ENCODE measurements around the gene CCDC149.

The CCDC149 gene

DNA sequence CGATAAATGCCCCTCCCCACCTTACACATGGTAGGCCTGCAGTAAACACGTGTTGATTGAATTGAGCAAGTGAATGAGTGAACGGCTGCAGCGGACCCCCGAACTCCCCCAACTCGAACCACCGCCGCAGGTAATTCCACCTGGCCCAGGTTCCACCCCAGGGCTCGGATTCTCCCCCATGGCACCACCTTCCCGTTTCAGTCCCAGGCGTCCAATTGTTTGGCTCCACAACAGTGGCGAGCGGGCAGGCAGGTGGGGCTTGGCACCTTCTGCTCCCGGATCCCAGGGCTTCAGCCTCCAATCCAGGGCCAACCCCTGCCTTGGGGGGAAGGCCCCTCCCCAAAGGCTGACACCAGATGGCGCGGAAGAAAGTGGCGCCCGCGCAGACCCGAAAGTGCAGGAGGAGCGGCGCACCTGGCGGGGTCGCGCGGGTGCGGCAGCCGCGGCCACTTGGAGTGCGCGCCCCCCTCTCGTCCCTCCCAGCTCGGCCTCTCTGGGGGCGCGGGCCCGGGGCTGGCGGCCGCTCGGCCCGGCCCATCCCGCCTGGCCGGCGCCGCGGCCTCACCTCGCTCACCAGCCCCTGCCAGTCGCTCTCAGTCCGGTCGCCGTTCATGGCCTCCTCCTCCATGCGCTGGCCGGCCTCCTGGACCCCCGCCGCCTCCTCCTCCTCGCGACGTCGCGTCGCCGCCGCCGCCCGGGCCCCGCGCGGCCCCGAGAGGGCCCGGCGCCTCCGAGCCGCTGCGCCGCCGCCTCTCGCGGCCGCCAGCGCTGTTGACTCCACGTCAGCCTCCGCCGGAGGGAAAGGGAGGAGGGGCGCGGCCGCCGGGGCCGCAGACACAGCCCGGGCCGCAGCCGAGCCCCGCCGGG is at the start of gene CCDC149:
Gene CCDC149, minus strand, starts transcription at position 791 of the 867 bp plus-strand sequence. Its CDS starts 178 bp downstream, at position 613.
- DNase-seq (ENCODE audit: low spot score) = peak; percentile 71

DNA sequence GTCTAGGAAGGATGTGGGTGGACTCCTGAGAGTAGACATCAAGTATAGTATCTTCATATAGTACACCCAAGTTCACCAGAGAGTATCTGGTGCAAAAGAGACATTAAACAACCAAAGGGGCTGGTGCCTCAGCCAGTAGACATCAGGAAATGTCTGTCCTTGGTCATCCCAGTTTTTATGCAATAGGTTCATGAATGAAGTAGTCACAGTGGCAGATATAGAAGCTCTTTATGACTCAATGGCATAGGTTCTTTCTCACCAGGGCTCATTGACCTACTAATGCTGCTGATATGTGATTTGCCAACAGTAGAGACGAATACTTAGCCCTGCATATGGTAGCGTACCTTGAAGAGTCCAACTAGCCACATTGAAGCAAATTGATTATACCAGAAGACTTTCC is 45.0 kb upstream of the CCDC149 start:
- no peak for DNase-seq (ENCODE audit: low spot score)

DNA sequence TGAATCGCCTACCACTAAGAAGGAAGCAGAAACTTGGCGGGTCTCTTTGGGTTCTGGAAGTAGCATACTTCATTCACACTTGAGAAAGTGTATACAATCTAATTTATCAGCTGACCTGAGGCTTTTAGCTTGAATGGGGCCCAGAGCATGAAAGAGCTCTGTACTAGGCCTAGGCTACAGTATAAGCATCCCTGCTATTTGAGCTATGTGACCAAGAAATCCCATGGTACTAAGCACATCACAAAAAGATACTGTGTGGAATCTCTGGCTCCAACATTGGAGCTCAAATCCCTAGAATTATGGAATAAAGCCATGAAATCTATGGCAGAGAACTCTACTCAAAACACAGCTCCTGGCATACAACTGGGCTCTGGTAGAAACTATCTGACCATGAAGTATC is 43.9 kb upstream of the CCDC149 start:
- DNase-seq (ENCODE audit: low spot score) = no peak

DNA sequence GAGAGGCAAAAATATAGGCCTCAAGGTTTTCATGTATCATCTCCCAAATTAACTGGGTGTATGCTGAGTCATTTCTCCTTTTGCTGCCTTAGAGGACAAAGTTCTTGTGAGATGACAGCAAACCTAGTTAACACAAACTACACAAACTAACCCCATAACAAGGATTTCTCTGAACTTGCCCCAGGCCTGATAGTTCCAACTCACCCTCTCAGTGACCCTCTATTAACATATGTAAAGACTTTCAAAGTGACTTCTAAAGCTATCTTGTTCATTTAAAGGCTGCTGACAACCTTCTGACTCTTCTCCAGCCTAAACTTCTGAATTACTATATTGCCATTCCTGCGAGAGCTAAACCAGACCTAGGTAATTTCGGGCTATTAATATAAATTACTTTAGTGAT is 43.2 kb upstream of the CCDC149 start:
- DNase-seq (ENCODE audit: low spot score) = no peak

DNA sequence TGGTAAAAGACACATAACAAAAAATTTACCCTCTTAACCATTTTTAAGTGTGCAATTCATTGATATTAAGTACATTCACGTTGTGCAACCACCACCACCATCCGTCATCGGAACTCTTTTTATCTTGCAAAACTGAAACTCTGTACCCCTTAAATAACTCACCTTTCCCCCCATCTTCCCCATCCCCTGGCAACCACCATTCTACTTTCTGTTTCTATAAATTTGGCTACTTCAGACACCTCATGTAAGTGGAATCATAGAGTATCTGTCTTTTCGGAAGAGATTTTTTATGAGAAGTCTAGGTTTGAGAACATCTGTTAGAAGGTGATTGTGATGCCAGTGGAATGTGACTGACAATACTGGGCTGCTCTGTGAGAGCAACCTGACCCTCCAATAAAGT is 39.8 kb upstream of the CCDC149 start:
- no peak for DNase-seq (ENCODE audit: low spot score)

DNA sequence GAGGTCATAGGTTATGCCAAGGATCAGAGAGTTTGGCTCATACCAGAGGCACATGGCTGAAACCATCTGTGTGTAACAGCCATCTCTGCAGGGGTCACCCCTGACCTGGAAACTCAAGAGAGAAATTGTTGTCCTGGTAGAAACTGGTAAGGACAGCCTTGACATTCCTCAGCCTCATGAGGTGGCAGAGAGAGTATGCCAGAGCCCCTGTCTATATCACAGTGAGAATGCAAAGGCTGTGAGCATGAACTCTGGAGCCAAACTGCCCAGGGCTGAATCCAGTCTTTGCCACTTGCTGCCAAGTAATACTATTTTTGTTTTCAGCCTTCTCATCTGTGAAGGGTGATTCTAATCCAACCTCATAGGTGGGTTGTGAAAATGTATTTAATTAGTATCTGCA is 37.1 kb upstream of the CCDC149 start:
- no peak for DNase-seq (ENCODE audit: low spot score)

DNA sequence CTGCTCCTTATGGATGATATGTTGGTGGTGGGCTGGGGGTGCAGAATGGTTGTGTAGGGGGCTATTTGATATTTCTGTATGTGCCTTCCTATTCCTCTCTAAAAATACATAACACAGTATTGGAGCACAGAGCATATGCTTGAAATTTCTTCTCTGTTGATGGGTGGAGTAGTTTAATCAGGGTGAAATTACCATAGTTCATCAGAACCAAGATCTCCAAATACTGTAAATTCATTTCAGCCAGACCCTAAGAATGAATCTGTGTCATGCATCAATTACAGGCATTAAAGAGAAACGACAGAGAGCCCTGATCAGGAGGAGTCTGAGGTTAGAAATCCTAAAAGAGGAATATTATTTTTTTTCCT is 25.1 kb upstream of the CCDC149 start:
- no peak for DNase-seq (ENCODE audit: low spot score)

DNA sequence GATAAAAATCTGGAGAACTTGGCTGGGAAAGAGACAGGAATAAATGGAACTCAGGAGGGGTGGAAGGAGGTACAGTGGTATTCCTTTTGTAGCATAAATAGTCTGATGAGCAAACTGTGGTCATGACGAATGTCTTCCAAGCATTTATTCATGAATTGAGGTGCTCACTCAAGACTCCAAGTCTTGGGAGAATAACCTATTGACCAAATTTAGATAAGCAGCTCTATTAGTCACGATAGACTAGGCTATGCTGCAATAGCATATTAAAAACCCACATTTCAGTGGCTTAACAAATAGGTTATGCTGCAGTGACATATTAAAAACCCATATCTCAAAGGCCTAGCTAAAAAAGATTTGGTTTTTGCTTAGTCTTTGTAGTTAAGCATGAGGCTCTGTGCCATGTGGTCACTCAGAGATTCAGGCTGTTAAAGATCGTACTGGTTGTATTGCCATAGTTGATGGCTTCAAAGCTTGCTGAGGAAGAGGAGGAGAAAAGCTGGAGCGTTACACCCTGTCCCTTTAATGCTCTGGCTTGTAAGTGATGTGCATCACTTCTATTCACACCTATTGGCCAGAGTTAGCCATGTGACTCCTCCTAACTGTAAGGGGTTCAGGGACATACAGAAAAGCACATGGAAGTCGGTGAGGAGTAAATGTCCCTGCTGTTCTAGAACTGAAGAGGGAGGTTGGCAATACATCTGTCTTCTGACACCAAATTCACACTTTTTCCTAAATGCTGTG is 24.5 kb upstream of the CCDC149 start:
- no peak for DNase-seq (ENCODE audit: low spot score)

DNA sequence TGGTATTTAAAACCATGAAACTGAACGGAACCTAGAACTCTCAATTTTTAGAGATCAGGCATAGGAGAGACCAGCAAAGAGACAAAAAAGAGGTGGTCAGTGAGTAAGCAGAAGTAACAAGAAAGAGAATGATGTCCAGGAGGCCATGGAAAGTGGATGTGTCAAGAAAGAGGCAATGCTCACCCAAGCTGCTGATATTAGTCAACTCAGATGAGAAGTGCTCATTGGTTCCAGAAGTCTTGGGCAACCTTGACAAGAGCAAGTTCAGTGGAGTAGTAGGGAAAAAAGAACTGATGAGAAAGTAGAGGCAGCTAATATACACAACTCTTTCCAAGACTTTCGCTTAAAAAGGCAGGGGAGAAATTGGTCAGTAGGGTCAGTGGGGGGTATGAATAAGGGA is 23.0 kb upstream of the CCDC149 start:
- DNase-seq (ENCODE audit: low spot score) = no peak

DNA sequence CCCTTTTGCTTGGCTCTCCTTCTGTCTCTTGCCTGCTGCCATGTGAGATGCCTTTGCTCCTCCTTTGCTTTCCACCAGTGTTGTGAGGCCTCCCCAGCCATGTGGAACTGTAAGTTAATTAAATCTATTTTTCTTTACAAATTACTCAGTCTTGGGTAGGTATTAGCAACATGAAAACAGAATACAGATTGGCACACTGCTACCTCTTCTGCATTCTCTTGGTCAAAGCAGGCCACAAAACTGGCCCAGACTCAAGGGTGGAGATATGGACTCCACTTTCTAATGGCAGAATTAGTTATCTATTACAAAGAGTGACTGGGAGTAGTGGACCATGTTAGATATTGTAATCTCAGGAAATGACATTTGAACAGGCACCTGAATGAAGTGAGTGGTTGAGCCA is 21.5 kb upstream of the CCDC149 start:
- no peak for DNase-seq (ENCODE audit: low spot score)

DNA sequence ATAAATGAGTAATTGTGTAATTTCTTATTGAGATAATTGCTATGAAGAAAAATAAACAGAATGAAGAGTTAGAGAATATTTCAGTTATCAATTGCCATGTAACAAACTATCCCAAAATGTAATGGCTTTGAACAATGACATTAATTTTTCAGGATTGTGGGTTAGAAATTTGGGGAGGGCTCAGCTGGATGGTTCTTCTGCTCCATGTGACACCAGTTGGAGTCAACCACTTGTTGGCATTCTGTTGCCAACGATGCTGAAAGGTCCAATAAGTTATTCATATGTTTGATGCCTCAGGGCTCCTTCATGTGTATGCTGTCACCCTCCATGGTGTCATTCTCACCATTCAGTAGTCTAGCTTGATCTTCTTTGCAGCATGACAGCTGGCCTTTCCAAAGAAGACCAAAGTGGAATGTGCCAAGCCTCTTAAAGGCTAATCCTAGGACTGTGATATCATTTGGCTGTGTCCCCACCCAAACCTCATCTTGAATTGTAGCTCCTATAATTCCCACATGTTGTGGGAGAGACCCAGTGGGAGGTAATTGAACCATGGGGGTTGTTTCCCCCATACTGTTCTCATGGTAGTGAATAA is 20.9 kb upstream of the CCDC149 start:
- DNase-seq (ENCODE audit: low spot score) = no peak

DNA sequence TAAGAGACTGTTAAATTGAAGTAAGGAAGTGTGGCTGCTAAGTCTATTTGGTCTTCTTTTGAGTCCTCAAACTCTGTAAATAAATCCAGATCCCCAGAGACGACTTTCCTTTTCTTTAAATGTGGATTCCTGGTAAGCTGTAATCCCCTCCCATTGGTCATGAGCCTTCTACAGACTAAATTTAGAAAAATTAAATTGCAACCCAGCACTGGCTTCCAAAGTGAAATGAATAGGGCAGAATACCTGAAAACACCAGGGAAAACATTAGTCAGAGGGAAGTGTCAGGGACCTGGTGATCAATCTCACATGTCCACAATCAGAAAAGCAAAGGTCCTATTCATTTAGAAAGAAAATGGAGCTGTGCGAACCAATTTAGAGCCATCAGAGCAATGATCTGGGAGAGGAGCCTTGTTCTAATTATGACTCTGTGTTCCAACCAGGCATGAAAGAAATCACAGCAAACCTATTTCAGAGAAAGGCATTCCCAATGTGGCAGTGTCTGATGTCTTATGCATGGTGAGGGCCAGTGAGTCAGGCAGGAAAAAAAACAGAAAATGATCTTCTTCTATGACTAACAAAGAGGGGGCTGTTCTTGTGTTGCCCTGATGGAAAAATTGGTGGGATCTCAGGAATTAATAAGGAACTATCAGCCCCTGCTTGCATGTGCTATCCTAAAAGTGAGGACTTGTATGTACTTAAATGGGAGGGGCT is 19.8 kb upstream of the CCDC149 start:
- DNase-seq (ENCODE audit: low spot score) = no peak

DNA sequence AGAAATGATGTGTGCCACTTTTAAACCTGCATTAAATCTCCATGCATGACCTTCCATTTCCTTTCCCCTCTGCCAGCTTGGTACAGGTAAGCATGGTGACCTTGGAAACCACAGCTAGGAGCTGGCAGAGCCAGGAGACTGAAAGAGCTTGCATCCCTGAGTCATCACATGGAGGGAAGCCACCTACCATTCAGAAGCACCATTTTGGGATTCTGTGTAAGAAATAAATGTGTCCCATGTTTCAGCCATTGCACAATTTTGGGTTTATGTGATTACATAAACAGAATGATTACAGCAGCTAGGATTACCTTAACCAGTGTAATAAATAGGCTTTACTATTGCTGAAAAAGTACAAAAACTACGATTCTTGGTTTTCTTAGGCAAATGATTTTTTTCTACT is 17.3 kb upstream of the CCDC149 start:
- no peak for DNase-seq (ENCODE audit: low spot score)

DNA sequence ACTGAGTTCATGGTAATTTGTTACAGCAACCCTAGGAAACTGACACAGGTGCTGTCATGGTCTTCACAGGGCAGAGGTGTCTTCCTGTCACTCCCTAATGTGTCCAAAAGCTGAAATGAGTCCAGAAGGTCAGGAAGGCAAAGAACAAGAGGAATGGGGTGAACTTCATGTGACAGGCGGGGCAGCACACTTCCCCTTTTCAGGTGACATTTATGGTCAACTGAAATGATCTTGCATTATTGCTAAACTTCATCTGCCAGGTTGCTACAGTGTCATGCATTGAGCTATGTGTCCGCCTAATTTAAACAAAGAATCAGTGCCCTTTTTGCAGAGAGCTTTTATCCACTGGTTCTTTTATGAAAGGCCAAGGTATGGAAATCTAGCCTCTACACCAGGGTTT is 15.9 kb upstream of the CCDC149 start:
- no peak for DNase-seq (ENCODE audit: low spot score)

DNA sequence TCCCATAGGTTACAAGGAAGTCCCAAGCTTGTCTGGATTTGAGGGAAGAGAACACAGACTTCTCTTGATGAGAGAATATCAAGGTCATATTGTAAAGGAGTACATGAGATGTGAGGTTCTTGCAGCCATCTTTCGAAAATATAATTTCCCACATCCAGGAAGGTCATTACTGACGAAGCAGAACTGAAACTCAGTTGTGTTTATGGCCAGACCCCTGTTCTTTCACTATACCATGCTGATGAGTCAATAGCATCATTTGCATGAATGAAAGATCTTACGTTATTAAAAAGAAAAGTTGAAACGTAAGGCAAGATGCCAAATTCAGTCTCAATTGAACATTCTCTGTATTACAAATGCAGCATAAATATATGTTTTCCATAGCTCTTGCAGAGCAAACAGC is 14.2 kb upstream of the CCDC149 start:
- no peak for DNase-seq (ENCODE audit: low spot score)

DNA sequence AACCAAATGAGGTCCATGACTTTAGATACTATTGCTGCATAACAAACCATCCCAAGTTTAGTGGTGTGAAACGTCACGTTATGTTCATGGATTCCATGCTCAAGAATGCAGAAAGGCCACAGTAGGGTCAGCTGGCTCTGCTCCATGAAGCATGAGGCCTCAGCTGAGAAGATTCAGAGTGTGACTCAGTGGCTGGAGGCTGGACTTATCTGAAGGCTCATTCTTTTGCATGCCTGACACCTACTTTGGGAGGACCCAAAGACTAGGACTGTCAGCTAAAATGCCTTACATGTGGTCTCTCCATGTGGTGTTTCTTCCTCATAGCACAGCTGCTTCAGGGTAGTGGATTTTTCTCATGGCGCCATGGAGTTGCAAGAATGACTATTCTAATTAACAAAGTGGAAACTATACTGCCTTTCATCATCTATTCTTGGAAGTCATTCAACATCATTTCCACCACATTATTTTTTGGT is 11.5 kb upstream of the CCDC149 start:
- DNase-seq (ENCODE audit: low spot score) = no peak

DNA sequence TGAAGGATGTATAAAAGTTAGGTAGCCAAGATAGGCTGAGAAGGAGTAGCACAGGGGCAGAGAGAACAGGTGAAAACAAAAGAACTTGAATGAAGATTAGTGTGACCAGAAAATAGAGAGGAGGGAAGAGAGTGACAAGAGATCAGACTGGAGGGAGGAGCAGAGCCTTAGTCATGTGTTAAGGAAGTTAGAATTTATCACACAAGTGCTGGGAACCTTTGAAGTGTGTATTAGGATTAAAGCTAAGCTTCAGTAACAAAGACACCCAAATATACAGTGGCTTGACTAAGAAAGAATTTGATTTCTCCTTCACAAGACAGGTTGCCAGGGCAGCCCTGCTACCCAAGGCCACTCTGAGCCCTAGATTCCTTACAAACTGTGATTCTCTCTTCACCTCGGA is 10.7 kb upstream of the CCDC149 start:
- no peak for DNase-seq (ENCODE audit: low spot score)

DNA sequence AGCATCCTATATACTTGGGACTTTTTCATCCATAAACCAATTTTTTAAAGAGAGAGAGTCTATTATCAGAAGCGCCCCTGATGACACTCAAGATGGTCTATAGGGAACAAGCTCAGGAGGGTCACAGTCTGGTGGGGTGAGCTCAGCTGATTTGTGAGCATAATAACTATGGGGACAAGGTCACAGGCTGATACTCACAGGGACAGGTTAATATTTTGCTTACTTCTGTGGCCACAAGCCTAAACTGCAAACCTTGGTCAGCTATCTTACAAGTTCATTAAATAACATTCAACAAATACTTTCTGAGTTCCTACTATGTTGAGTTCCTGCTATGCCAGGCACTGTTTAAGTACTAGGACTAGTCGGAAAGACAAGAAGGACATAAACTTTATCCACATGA is 10.2 kb upstream of the CCDC149 start:
- no peak for DNase-seq (ENCODE audit: low spot score)

DNA sequence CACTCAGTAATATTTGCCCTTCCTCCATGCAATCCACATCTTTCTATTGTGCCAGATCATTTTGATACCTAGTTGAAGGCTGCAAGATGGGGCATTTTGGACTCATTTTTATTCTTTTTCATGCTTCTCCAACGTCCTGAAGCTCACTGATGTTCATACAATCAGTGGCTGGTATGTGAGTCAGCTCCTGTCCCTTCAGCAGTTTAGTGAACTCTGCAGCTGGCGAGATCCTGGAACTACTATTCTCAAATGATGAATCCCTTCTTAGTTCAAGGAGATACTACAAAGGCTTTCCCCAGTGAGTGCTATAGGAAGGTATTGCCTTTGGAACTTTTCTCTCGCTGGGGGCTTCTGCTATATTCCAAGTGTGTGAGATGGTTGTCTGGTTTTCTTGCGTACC is 9.6 kb upstream of the CCDC149 start:
- no peak for DNase-seq (ENCODE audit: low spot score)

DNA sequence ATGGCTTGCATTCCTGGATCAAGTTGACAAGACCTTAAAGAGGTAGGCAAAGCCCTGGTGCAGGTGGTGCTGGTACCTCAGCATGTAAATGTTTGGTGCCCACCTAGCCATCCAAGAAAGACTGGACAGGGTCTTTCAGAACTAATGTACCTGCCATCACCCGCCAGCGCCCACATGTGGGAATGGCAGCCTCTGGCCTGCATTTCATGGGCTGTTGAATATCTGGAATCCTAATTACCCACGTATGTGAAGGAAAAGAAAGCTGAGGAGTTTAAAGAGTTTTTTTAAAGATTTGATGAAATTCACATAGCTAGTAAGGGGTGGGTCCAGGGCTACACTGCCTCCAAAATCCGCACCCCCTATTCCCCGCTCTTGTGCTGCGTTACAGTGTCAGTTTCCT is 8.6 kb upstream of the CCDC149 start:
- no peak for DNase-seq (ENCODE audit: low spot score)

DNA sequence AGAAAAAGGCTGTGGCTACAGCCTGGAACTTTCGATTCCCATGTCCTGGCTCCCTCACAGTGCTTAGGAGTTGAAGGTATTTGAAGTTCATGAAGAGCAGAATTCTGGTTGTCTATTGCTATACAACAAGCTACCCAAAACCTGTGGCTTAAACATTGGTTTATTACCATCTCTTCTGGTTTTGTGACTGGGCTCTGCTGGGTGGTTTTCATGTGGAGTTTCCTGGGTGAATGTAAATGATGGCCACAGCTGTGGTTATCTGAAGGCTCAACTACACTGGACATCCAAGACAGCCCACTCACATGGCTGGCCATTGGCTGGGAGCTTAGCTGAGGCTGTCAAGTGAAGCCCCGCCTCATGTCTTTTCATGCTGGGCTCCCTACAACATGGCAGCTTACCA is 7.2 kb upstream of the CCDC149 start:
- DNase-seq (ENCODE audit: low spot score) = no peak

DNA sequence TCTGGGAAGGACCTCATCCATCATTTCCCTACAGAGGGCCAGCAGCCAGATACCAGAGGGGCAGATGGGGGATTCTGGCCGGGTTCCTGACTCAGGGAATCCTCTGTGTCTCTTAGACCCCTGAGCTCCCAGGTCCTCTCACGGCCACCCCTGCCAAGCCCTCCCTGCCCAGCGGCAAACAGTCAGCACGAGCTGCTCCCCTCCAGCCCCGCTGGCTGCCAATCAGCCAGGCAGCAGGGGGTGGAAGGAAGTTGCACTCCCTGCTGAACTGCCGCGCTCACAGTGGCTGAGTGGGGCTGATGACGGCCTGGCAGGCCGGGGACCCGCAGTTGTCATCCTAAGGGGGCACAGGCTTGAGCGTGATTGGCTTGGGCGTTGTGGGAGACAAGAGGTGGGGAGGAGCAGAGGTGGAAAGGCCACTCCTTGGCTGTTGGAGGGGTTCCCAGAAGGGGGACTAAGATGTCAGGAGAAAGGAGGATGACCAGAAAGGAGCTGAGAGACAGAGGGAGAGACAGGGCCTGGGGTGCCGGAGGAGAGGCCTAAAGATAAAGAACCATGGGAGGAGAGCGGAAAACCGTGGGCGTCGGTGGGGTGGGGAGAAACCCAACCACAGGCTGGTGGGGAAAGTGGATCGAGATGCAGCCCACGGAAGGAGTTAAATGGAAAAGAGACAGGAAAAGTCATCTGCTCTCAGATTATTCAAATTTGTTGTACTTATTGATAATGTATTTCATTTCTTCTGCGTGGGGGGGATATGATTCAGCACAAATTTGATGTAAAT is 4.4 kb upstream of the CCDC149 start:
- DNase-seq (ENCODE audit: low spot score) = no peak

All from germinal center (tissue), 1 donor.